ENCODE data around the gene LRRC56.
"Not testable (repeated sequence)": the region's sequence is repeated elsewhere in the genome, so short reads cannot be mapped to it uniquely, and the experiment has no call there.

Gene LRRC56

DNA sequence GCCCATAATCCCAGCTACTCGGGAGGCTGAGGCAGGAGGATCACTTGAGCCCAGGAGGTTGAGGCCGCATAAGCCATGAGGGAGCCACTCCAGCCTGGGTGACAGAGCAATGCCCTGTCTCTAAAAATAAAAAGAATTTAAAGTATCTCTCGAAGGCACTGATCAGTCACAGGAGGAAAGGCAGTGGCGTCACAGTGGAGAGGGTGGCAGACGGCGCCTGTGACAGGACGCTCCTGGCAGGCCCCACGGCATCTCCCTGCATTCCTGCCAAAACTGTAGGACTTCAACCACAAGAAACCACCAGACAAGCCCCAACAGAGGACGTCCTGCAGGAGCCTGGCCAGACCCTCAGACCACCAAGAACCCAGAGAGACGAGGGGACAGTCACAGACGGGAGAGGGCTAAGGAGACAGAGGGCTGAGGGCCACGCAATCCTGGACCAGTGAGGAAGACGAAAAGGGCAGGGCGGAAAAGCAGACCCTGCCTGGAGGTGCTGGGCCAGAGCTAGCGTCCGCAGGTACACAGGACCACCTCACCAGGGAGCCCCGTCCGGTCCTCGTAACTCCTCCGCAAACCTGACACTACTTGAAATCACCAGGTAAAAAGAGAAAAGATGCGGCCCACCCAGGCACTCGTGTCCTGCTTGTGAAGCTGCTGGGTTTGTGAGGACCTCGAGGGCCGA lies 36.2 kb upstream of the LRRC56 start:
- DNase-seq (ENCODE audit: low read depth) = no peak

DNA sequence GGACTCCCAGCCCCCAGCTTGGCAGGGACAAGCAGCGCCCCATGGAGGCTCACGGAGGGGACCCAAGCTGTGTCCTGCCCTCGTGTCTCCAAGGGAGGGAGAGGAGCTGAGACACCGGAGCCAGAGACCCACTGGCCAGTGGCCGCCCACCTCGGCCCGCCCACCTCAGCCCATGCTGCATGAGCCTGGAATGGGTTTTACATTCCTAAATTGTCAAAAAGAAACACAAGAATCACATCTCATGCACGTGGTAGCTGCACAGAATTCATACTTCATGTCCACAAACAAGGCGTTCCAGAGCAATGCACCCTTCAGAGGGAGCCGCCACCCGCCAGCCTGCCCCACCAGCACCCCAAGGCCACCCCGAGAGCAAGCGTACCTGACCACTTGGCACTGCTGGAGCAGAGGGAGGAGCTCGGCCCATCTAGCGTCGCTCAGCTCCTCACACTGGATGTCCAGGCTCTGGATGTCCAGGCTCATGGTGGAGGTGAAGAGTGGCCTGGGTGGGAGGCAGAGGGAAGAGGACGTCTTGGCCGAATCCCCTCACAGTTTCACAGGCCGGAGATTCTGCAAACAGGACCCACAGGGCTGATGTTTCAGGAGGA lies 35.5 kb upstream of the LRRC56 start:
- no peak for DNase-seq (ENCODE audit: low read depth)

DNA sequence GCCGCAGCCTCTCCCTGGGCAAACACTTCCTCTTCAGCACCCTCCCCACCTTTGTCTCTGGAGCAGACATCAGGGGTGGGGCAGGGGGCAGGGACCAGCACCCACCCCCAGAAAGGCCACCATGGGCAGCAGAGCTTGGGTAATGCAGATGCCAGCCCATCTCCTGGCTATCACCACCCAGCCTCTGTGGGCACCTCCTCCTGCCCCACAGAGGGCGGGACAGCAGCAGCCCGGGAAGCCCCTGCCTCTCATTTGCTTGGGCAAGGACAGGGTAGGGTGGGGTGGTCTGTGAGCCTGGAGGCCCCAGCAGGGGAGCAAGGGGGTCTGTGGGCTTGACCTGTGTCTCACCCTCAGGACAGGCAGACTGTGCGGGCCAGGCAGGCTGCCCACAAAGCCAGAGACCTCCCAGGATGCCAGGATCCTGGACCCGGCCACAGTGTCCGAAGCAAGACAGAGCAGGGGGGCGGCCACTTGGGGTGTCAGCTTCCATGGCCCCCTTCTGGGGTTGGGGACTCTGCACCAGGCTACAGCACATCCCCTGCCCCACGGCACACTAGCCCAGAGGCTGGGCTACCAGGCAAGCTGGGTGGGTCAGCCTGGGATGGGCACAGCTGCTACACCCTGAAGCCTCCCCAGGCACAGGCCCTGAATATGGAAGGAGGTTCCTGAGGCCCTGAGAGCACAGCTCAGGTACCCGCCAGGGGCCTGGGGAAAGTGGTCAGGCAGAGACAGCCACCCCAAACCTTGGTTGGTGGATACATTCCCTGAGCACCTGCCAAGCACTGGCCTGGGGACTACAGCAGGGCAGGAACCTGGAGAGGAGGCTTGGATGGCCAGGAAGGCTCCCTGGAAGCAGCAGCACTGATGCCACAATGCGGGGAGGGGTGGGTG lies 34.8 kb upstream of the LRRC56 start:
- no peak for DNase-seq (ENCODE audit: low read depth)

DNA sequence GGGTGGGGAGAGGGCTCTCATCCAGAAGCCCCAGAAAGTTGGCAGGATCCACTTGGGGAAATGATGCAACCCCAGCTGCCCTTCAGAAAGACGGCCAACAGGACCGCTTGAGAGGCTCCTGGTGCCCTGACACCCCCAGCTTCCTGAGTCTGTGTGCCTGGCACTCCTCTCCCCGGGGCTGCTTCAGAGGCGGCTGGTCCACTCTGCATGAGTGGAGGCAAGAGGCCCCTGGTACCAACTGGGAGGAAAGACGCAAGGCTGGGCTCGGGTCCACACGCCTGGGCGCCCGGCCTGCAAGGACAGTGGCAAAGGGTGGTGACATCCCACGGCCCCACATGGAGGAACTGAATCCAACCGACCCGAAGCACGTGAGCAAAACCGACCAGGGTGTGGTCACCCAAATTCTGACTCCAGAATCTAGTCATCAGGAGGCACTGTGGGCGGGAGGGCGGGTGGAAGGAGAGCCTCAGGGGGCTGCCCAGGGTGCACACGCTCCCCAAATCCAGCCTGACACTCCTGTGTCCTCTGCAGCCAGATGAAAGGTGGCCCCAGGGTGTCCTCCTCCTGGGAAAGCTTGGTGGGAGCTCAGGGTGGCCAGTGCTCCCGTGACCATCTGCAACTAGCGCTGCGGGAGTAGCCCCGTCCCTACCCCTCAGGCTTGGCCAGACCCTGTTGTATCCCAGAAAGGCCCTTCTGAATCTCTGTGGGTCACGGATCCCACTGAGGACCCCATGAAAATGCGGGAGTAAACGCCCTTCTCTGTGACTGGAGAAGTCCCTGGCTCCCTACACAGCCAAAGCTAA lies 33.9 kb upstream of the LRRC56 start:
- peak; percentile 52 for DNase-seq (ENCODE audit: low read depth)

DNA sequence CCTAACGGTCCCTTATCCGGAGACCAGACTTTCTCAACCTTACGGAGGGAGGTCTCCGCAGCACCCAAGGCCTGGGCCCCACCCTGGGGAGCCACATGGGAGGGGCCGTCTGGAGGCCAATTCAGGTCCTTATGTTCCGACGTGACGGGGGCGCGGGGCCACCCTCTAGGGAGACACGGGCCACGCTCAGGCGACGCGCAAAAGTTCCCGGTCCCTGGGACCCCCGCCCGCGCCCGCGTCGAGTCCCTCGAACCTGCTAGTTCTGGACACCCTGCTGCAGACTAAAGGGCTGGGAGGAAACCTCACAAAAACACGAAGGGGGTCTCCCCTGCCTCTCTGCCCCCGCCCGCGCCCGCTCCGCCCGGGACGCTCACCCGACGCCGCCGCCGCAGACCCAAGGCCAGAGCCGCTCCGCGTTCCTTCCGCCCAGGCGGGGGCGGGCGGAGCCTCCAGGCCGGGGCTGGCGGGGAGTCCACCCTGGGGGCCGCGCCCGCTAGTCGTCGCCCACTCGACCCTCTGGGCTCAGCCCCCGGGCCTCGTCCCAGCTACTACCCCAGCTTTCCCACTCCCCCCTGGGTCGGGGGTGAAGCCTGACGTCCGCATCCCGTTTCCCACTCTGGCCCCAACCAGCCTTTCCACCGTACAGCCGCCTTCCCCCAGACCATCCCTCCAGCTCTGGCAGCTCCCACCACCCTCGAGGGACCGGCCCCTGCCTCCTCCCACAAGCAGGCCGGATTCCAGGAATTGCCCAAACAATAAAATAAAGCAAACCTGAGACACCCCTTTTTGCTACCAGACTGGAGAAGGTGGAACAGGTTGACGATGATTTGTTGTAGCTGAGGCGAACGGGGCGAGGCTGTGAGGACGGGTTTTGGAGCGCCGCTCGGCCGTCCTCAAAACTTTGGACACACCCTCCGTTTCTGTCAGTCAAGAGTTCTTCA lies 33.0 kb upstream of the LRRC56 start:
- peak; percentile 72 for DNase-seq (ENCODE audit: low read depth)

DNA sequence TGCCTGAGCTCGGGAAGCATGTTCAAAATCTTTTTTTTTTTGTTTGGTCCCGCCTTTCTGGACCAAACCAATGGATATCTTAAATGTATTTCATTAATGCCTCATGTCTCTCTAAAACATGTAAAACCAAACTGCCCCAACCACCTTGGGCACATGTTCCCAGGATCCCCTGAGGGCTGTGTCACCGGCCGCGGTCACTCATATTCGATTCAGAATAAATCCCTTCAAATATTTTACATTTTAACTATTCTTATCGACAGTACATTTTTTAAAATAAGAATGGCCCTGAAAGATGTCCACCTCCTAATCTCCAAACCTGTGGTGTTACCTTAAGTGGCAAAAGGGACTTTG lies 32.4 kb upstream of the LRRC56 start:
- DNase-seq (ENCODE audit: low read depth) = no peak

DNA sequence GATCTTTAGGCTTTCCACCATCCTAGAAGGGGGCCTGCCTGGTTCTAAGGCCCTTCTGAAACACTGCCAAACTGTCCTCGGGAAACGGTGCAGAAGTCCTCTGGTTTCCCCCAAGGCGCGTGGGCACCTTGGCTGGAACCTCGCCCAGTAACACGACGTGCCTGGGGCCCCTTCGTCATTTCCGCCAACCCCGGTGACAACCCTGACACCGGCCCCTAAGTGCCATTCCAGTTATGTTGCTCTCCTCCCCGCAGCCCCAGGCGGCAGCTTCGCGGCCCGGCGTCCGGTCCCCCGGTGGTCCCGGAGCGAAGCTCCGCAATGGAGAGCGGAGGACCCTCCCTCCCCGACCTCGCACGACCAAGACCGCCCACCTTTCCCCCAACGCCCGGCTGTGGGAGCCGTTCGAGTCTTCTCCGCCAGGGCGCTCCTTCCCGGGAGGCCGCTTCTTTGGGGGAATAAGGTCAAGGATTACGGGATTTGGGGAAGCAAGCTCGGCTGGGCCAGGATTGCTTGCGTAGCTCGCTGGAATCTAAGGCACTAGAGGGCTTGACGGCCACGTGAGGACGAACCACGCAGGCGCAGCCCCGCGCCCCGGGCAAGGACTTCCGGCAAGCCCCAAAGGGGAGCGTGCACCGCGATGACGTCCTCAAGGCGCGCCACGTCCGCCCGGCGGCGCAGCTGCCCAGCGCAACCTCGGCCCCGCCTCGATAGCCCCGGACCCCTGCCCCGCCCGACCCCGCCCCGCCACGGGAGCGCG lies 30.9 kb upstream of the LRRC56 start:
- DNase-seq (ENCODE audit: low read depth) = peak; percentile 99

DNA sequence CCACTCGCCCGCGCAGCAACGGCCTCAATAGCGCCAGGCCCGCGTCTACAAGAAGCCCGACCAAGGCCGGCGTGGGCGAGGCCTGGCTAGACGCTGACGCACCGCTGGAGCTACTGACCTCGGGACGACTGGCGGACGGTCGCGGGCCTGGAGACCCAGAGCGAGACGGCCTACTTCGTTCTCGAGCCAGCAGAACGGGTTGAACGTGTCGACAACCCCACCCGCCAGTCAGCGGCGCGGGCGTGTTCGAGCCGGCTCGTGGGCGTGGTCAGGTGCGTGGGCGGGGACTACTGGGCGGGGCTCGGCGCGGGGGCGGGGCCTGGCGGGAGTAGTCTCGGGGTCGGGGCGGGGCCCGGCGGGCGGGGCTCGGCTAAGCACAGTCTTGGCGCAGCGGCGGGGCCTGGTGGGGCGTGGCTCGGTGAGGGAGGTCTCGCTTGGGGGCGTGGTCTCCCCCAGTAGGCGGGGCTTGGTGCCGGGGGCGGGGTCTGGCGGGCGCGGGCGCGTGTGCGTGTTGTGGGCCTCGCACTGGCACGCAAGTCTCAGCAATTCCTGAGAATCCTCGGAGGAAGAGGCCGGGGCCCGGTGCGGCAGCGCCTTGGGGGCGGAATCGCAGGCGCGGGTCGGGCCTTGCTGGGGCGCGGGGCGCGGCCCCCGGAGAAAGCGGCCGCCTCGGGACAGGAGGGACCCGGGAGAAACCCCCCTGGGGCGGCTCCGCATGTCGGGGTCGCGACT lies 30.2 kb upstream of the LRRC56 start, which contains the start of gene RNH1:
RNH1 (minus strand) TSS at position 248 of the 732 bp plus-strand sequence. CDS start 5,080 bp downstream, outside the sequence.
- DNase-seq (ENCODE audit: low read depth) = peak; percentile 94

DNA sequence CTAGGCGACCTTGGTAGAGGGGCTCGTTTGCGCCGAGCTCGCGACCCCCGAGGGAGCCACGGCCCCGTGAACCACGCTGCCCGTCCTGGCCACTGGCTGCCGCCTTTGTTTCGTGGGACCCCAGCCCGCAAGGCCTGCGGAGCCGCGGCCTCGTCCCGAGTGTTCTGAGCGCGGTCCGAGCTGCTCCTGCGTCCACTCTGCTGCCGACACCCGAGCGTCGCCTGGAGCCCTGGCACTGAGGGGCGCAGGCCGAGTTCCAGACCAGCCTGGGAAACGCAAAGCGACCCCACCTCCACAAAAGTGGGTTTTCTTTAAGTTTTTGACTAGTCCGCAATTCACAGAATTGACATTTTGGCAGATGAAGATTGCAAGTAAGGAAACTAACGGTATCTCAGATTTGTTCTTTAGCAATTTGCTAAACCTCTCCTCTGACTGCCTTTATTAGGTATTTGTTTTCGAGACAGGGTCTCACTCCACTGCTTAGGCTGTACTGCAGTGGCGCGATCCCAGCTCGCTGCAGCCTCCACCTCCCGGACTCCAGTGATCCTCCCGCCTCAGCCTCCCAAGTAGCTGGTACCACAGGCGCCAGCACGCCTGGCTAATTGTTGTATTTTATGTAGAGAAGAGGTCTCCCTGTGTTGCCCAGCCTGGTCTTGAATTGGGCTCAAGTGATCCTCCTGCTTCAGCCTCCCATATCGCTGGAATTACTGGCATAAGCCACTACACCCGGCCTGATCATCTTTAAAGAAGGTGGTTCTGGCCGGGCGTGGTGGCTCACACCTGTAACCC lies 29.4 kb upstream of the LRRC56 start:
- DNase-seq (ENCODE audit: low read depth) = no peak

DNA sequence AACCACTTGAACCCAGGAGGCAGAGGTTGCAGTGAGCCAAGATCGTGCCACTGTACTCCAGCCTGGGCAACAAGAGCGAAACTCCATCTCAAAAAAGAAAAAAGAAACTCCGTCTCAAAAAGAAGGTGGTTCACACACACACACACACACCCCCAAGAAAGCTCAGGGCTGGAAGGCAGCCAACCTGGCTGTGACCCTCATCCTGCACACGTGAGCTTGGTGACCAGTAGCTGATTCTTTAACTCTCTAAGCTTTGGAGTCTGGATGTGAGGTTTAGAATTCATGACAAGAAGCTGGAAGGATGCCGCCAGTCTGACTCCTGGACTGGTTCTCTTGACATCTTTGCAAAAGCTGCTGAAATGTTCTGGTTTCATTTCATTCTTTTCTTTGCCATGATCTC lies 28.4 kb upstream of the LRRC56 start:
- DNase-seq (ENCODE audit: low read depth) = no peak

DNA sequence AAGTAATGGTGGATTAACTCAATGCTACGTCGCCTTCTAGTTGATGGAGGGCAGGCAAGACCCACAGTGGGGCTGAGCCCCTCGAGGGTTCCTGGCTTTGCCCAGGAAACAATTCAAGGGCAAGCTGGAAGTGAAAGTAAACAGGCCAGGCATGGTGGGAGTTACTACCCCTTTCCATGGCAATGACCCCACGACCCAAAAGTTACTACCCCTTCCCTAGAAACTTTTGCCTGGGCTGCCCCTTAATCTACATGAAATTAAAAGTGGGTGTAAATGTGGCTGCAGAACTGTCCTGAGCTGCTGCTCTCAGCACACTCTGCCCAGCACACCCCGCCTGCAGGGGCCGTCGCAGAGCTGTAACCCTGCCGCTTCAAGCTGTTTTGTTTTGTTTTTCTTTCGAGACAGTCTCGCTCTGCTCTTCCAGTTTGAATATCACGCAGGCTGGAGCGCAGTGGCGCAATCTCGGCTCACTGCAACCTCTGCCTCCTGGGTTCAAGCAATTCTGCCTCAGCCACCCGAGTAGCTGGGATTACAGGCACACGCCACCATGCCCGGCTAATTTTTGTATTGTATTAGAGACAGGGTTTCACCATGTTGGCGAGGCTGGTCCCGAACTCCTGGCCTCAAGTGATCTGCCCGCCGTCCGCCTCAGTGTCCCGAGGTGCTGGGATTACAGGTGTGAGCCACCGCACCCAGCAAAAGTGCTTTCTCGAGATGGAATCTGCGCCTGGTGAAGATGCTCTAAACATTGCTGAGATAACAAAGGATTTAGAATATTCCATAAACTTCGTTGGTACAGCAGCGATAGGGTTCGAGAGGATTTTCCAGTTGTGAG lies 24.3 kb upstream of the LRRC56 start:
- no peak for DNase-seq (ENCODE audit: low read depth)

DNA sequence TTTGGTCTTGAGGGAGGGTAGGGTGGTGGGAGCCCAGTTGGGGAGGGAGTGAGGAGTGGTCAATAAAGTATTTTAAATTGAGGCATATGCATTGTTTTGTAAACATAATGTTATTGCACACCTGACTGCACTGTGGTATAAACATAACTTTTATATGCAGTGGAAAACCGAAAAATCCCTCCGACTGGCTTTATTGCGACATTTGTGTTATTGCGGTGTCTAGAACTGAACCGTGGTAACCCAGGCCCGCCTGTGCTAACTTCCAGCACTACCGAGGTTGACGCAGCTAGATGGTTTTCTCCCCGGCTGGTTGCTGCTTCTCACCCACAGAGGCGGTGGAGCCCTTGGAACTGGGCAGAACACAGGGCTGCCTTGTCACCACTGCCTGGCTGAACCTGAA lies 22.7 kb upstream of the LRRC56 start:
- DNase-seq (ENCODE audit: low read depth) = no peak

DNA sequence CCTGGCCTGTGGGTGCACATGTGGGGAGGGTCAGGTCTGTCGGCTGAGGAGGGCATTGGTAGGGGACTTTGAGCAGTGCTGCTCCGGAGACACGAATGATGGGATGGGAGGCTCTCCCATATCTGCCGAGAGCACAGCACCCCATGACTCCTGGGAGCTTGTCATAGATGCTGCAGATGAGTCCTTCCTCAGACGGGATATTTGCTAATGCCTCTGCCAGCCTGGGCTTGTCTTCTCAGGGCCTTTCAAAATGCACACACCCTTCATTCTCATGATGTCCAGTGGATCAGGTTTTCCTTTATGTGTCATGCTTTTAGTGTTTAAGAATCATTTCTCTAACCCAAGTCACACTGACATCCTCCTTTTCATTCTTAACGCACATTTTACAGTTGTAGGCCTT lies 22.2 kb upstream of the LRRC56 start:
- no peak for DNase-seq (ENCODE audit: low read depth)

DNA sequence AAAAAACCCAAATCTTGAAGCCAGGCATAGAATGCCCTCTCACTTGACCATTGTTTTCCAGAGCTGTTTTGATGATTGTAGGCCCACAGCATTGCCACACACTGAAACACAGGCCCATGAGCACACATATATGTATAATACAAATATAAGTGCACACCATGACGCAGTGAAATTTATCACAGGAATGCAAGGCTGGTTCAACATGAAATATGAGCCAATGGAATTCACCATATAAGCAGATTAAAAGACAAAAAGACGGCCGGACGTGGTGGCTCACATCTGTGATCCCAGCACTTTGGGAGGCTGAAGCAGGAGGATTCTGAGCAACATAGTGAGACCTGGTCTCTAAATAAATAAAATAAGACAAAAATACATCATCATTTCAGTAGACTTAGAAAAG lies 20.9 kb upstream of the LRRC56 start:
- DNase-seq (ENCODE audit: low read depth) = no peak

DNA sequence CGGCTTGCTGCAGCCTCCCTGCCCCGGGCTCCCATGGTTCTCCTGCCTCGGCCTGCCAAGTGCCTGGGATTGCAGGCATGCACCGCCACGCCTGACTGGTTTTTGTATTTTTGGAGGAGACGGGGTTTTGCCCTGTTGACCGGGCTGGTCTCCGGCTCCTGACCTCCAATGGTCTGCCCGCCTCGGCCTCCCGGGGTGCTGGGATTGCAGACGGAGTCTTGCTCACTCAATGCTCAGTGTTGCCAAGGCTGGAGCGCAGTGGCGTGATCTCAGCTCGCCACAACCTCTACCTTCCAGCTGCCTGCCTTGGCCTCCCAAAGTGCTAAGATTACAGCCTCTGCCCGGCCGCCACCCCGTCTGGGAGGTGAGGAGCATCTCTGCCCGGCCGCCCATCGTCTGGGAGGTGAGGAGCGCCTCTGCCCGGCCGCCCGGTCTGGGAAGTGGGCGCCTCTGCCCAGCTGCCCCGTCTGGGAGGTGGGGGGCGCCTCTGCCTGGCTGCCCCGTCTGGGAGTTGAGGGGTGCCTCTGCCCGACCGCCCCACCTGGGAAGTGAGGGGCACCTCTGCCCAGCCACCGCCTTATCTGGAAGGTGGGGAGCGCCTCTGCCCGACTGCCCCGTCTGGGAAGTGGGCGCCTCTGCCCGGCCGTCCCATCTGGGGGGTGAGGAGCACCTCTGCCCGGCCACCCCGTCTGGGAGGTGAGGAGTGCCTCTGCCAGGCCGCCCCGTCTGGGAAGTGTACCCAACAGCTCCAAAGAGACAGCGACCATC lies 20.2 kb upstream of the LRRC56 start:
- not testable (repeated sequence) for DNase-seq (ENCODE audit: low read depth)

DNA sequence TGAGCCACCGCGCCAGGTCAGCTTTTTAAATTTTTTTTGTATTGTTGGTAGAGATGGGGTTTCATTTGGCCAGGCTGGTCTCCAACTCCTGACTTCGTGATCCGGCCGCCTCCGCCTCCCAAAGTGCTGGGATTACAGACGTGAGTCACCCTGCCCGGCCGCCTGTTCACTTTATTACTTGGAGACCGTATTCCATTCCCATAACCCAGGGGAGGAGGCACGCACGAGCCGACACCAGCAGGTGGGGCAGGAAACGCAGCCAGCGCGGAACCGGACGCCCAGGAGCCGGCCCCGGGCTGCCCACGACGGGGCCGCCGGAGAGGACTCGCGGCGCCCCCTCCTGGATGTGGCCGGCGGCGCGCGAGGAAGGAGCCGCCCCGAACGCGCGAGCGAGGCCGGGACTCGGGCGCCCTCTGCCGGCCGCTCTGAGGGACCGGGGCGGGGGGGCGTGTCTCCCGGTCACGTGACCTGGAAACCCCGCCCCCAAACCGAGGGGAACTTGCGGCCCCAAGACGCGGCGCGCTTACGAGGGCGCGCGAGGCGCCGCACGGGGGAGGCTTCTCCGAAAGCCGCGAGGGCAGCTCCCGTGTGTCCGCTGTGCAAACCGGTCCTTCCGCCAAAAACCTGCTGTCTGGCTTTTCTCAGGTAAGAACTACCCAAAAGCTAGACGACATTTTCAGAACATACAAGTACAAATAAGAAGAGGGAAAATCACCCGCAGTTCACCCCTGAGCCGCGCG lies 18.7 kb upstream of the LRRC56 start:
- DNase-seq (ENCODE audit: low read depth) = peak; percentile 95
